Tibial artery (tissue), 4 donors: Measurements from ENCODE around the gene TLR1.

Source experiments
- DNase-seq, 2 donors: peaks; one replicate each; pipeline ENCODE4 v3.0.0-alpha.2; 2019
- H3K27ac ChIP-seq, 2 donors: fragments of 200-600 bp; sonication (generic) in 1 of 2; 1 replicate in 1 of 2; 2 replicates in 1 of 2; pipeline ENCODE4 v1.5.1; 2018 to 2019; ENCODE audit warnings: mild to moderate bottlenecking in 1 of 2
- H3K27me3 ChIP-seq, 2 donors: fragments of 200-600 bp; sonication (generic) in 1 of 2; one replicate each; pipeline versions ENCODE4 v1.5.1 to v1.6.0; 2016 to 2019
- H3K36me3 ChIP-seq, 3 donors: fragments of 200-600 bp; sonication (generic) in 2 of 3; one replicate each; pipeline ENCODE4 v1.5.1; 2016 to 2019; ENCODE audit warnings: mild to moderate bottlenecking in 2 of 3
- H3K4me1 ChIP-seq, 4 donors: fragments of 200-600 bp; sonication (generic) in 2 of 4; 1 replicate in 3 of 4; 2 replicates in 1 of 4; pipeline ENCODE4 v1.5.1; 2016 to 2019
- H3K4me3 ChIP-seq, 2 donors: fragments of 200-600 bp; sonication (generic) in 1 of 2; 1 replicate in 1 of 2; 2 replicates in 1 of 2; pipeline ENCODE4 v1.5.1; 2018 to 2019; ENCODE audit warnings: mild to moderate bottlenecking in 2 of 2
- H3K9me3 ChIP-seq, 3 donors: fragments of 200-600 bp; sonication (generic) in 1 of 3; one replicate each; pipeline ENCODE4 v1.5.1; 2016 to 2019
- intact Hi-C: fragments of 100-400 bp; cut with DNase I; formaldehyde crosslinking; loops from one replicate; pipeline ENCODE4 v1.15.0; 2023; ENCODE audit warnings: low total_unique reads
- TF ChIP-seq, protein P1 (sequence below), 2 experiments: fragments of 200-600 bp in 1 of 2; fragments of 450-650 bp in 1 of 2; IDR thresholded peaks; one replicate each; pipeline ENCODE4 v1.5.1; 2017 to 2019; ENCODE audit warnings: antibody characterized with exemption in 2 of 2, mild to moderate bottlenecking in 1 of 2, moderate library complexity in 1 of 2

TLR1 gene

DNA sequence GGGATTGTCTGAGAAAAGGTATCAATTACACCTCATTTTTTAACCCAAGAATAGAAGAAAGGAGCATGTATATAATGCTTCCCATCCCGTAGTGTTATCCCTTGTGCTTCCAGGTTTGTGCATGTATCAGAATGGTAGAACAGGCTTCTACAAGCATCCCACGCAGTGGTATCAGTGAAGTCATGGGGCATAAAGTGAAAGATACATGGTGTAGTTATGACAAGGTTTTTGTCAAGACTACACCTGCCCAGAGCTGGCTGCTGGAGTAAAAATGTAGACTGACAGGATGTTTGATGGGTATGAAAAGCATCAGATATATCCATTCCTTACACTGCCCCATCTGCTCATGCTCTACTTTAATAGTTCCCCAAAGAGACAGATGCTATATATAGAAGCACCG lies 9.5 kb downstream of the TLR1 start:
- no peak for DNase-seq
- Histone ChIP-seq H3K9me3 (peaks cover 0 to 30% (median 3%) of the 10 kb centered on the region in 3 donors), H3K27me3 (no peaks in the 10 kb centered on the region), H3K4me1 (no peaks in the 10 kb centered on the region), H3K4me3 (no peak overlapping the region), H3K27ac (no peak overlapping the region), H3K36me3 (peaks cover 29 to 44% (median 32%) of the 10 kb centered on the region in 3 donors)
- TF ChIP-seq, protein P1, sequence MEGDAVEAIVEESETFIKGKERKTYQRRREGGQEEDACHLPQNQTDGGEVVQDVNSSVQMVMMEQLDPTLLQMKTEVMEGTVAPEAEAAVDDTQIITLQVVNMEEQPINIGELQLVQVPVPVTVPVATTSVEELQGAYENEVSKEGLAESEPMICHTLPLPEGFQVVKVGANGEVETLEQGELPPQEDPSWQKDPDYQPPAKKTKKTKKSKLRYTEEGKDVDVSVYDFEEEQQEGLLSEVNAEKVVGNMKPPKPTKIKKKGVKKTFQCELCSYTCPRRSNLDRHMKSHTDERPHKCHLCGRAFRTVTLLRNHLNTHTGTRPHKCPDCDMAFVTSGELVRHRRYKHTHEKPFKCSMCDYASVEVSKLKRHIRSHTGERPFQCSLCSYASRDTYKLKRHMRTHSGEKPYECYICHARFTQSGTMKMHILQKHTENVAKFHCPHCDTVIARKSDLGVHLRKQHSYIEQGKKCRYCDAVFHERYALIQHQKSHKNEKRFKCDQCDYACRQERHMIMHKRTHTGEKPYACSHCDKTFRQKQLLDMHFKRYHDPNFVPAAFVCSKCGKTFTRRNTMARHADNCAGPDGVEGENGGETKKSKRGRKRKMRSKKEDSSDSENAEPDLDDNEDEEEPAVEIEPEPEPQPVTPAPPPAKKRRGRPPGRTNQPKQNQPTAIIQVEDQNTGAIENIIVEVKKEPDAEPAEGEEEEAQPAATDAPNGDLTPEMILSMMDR (IDR thresholded peaks at IDR 0.05), result no peak
- intact Hi-C loops, result no loop called here

- Histone ChIP-seq H3K36me3 (peaks cover 19 to 34% (median 22%) of the 10 kb centered on the region in 3 donors), H3K4me3 (no peak overlapping the region), H3K27me3 (no peaks in the 10 kb centered on the region), H3K27ac (no peak overlapping the region), H3K4me1 (no peaks in the 10 kb centered on the region), H3K9me3 (peaks cover 0 to 20% (median 3%) of the 10 kb centered on the region in 3 donors)
- TF ChIP-seq, protein P1 (IDR thresholded peaks at IDR 0.05), result no peak
- intact Hi-C loops, result no loop called here
- no peak for DNase-seq
Observed at GRCh38 chr4:38794051-38794450, 10.5 kb downstream of the TLR1 start.

GRCh38 chr4:38791010-38791409 lies 13.6 kb downstream of the TLR1 start:
- Histone ChIP-seq H3K36me3 (peaks cover 0 to 9% (median 0%) of the 10 kb centered on the region in 3 donors), H3K27ac (no peak overlapping the region), H3K4me1 (no peaks in the 10 kb centered on the region), H3K27me3 (no peaks in the 10 kb centered on the region), H3K9me3 (no peaks in the 10 kb centered on the region), H3K4me3 (no peak overlapping the region)
- intact Hi-C loops, result no loop called here
- TF ChIP-seq, protein P1 (IDR thresholded peaks at IDR 0.05), result no peak
- no peak for DNase-seq

DNA sequence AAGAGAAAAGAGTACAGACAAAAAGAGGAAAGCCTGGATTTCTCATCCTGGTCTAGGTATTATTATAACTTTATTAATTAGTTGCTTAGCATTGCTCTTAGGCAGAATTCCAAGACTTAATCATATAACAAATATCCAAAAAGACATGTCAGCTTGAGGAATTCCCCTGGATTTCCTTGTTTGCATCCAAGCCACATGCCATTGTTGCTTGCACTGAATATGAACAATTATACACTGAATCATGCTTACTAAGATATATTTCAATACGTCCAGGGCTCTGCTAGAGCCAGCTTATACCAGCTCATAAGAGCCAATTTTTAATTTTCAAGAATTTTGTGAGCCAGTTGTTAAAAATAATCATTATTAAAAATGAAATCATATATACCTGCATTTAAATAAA lies 16.3 kb downstream of the TLR1 start:
- intact Hi-C loops, result no loop called here
- H3K27ac ChIP-seq, result no peak overlapping the region

GRCh38 chr4:38787693-38788092 lies 16.9 kb downstream of the TLR1 start:
- TF ChIP-seq, protein P1 (IDR thresholded peaks at IDR 0.05), result no peak
- H3K9me3 ChIP-seq, result no peaks in the 10 kb centered on the region
- H3K27me3 ChIP-seq, result no peaks in the 10 kb centered on the region
- intact Hi-C loops, result no loop called here
- H3K27ac ChIP-seq, result no peak overlapping the region
- DNase-seq, result no peak
- H3K36me3 ChIP-seq, result no peaks in the 10 kb centered on the region
- no peak overlapping the region for H3K4me3 ChIP-seq
- H3K4me1 ChIP-seq, result no peaks in the 10 kb centered on the region

More for the DNA sequence above, 16.3 kb downstream of the TLR1 start:
- Histone ChIP-seq H3K4me1 (no peaks in the 10 kb centered on the region), H3K27me3 (no peaks in the 10 kb centered on the region), H3K4me3 (no peak overlapping the region), H3K9me3 (no peaks in the 10 kb centered on the region), H3K36me3 (no peaks in the 10 kb centered on the region)
- DNase-seq, result no peak
- TF ChIP-seq, protein P1 (IDR thresholded peaks at IDR 0.05), result no peak

- DNase-seq, result peak in 1 of 2 donors; percentile 63
- no peaks in the 10 kb centered on the region for H3K36me3 ChIP-seq
- TF ChIP-seq, protein P1 (IDR thresholded peaks at IDR 0.05), result no peak
- no peaks in the 10 kb centered on the region for H3K9me3 ChIP-seq
- no peaks in the 10 kb centered on the region for H3K4me1 ChIP-seq
- intact Hi-C loops, result no loop called here
- no peaks in the 10 kb centered on the region for H3K27me3 ChIP-seq
- H3K27ac ChIP-seq, result no peak overlapping the region
- no peak overlapping the region for H3K4me3 ChIP-seq
Observed at GRCh38 chr4:38785901-38786402, 18.6 kb downstream of the TLR1 start.
